Activated T-cell treated with anti-CD3 and anti-CD28 coated beads, Interleukin-2, amount 50 U/mL, for 72 hours (primary cell): Measurements from ENCODE around the gene SLC30A5. TPM values are rescaled to one million over a fixed set of nuclear protein-coding genes. Genes with fewer than 3 reads are reported as not detected.
"Not testable (repeated sequence)": the region's sequence is repeated elsewhere in the genome, so short reads cannot be mapped to it uniquely, and the experiment has no call there.

Source experiments
- ATAC-seq, 2 donors: fragments of 150-1000 bp; cut with Tn5 transposase; replicated peaks in 1 of 2; 2 replicates each; pipeline ENCODE4 v1.10.0; 2021; ENCODE audit warnings: moderate library complexity in 2 of 2, mild to moderate bottlenecking in 1 of 2
- DNase-seq, 2 donors: peaks; one replicate each; pipeline ENCODE4 v3.0.0; 2021 to 2022; ENCODE audit warnings: mixed read lengths in 1 of 2
- H3K27ac Mint-ChIP-seq: one replicate; pipeline ENCODE4 v1.8.0; 2022; ENCODE audit warnings: mild to moderate bottlenecking, moderate library complexity, mixed read lengths
- H3K27me3 Mint-ChIP-seq: one replicate; pipeline ENCODE4 v1.8.0; 2022; ENCODE audit warnings: low read depth, mixed read lengths
- H3K36me3 Mint-ChIP-seq, 2 donors: one replicate each; pipeline ENCODE4 v1.8.0; 2022; ENCODE audit warnings: mixed read lengths in 2 of 2, mild to moderate bottlenecking in 1 of 2; ENCODE audit not compliant: insufficient read depth in 2 of 2
- H3K4me1 Mint-ChIP-seq: one replicate; pipeline ENCODE4 v1.8.0; 2022; ENCODE audit warnings: low read depth, mixed read lengths
- H3K4me3 Mint-ChIP-seq, 2 donors: one replicate each; pipeline ENCODE4 v1.8.0; 2022; ENCODE audit warnings: mild to moderate bottlenecking in 2 of 2, mixed read lengths in 2 of 2, moderate library complexity in 2 of 2
- H3K9me3 Mint-ChIP-seq, 2 donors: one replicate each; pipeline ENCODE4 v1.8.0; 2022; ENCODE audit warnings: mixed read lengths in 2 of 2
- total RNA-seq, 2 donors: library from RNA; stranded (reverse); gene quantifications; one replicate each; pipeline ENCODE4 v1.2.3, GENCODE V29; 2022

SLC30A5 gene
- 10 to 100 TPM; 31.7 to 37.0 TPM for total RNA-seq

GRCh38 chr5:69093771-69094482, at the start of gene SLC30A5:
SLC30A5 (plus strand) TSS chr5:69094014; CDS start chr5:69094256, 242 bp downstream.
- Mint-ChIP-seq H3K27ac (peak within 1 kb of the TSS; percentile 95), H3K36me3 (peaks cover 4 to 5% of the 10 kb centered on the region in 2 donors), H3K4me1 (peaks cover 27% of the 10 kb centered on the region), H3K4me3 (peak within 1 kb of the TSS; percentile 96), H3K27me3 (no peaks in the 10 kb centered on the region), H3K9me3 (no peaks in the 10 kb centered on the region)
- DNase-seq (peak; percentile 97 to 99), ATAC-seq (peak; percentile 98 to 99)

GRCh38 chr5:69045213-69045612, 48.6 kb upstream of the SLC30A5 start:
- not testable (repeated sequence) for DNase-seq, ATAC-seq, H3K36me3 Mint-ChIP-seq, H3K27me3 Mint-ChIP-seq, H3K9me3 Mint-ChIP-seq, H3K27ac Mint-ChIP-seq, H3K4me3 Mint-ChIP-seq
- peaks cover 12% of the 10 kb centered on the region for H3K4me1 Mint-ChIP-seq

- Mint-ChIP-seq H3K4me3 (no peak overlapping the region), H3K4me1 (peaks cover 12% of the 10 kb centered on the region), H3K36me3 (no peaks in the 10 kb centered on the region), H3K27ac (peak overlapping the region; percentile 60), H3K27me3 (no peaks in the 10 kb centered on the region), H3K9me3 (no peaks in the 10 kb centered on the region)
- ATAC-seq (no peak), DNase-seq (no peak)
These were observed 47.3 kb upstream of the SLC30A5 start for GRCh38 chr5:69046375-69046957.

- Mint-ChIP-seq H3K9me3 (no peaks in the 10 kb centered on the region), H3K4me3 (no peak overlapping the region), H3K27me3 (no peaks in the 10 kb centered on the region), H3K36me3 (no peaks in the 10 kb centered on the region), H3K4me1 (peaks cover 12% of the 10 kb centered on the region), H3K27ac (no peak overlapping the region)
- ATAC-seq (peak; percentile 43 to 49), DNase-seq (no peak)
These were observed 45.6 kb upstream of the SLC30A5 start for GRCh38 chr5:69048230-69048629.

- H3K4me3 Mint-ChIP-seq = no peak overlapping the region
- DNase-seq (no peak), ATAC-seq (no peak)
- H3K27ac Mint-ChIP-seq = no peak overlapping the region
- no peaks in the 10 kb centered on the region for H3K9me3 Mint-ChIP-seq
- H3K36me3 Mint-ChIP-seq = no peaks in the 10 kb centered on the region
- H3K4me1 Mint-ChIP-seq = peaks cover 6% of the 10 kb centered on the region
- no peaks in the 10 kb centered on the region for H3K27me3 Mint-ChIP-seq
These were observed 44.7 kb upstream of the SLC30A5 start for GRCh38 chr5:69049151-69049550.

- Mint-ChIP-seq H3K4me1 (peaks cover 6% of the 10 kb centered on the region), H3K9me3 (no peaks in the 10 kb centered on the region), H3K27ac (no peak overlapping the region), H3K27me3 (no peaks in the 10 kb centered on the region), H3K4me3 (no peak overlapping the region), H3K36me3 (no peaks in the 10 kb centered on the region)
- DNase-seq (no peak), ATAC-seq (no peak)
These were observed 44.0 kb upstream of the SLC30A5 start for GRCh38 chr5:69049796-69050195.

GRCh38 chr5:69050214-69050613, 43.6 kb upstream of the SLC30A5 start:
- no peaks in the 10 kb centered on the region for H3K9me3 Mint-ChIP-seq
- DNase-seq = no peak
- H3K27ac Mint-ChIP-seq = no peak overlapping the region
- H3K4me3 Mint-ChIP-seq = no peak overlapping the region
- H3K36me3 Mint-ChIP-seq = no peaks in the 10 kb centered on the region
- H3K27me3 Mint-ChIP-seq = no peaks in the 10 kb centered on the region
- peaks cover 6% of the 10 kb centered on the region for H3K4me1 Mint-ChIP-seq
- no peak for ATAC-seq

- H3K9me3 Mint-ChIP-seq = no peaks in the 10 kb centered on the region
- no peak overlapping the region for H3K4me3 Mint-ChIP-seq
- ATAC-seq (no peak), DNase-seq (no peak)
- H3K4me1 Mint-ChIP-seq = no peaks in the 10 kb centered on the region
- H3K27me3 Mint-ChIP-seq = peaks cover 6% of the 10 kb centered on the region
- no peaks in the 10 kb centered on the region for H3K36me3 Mint-ChIP-seq
- H3K27ac Mint-ChIP-seq = no peak overlapping the region
These were observed 41.6 kb upstream of the SLC30A5 start for GRCh38 chr5:69052181-69052580.

GRCh38 chr5:69074664-69075521, 18.9 kb upstream of the SLC30A5 start:
- H3K27ac Mint-ChIP-seq = no peak overlapping the region
- DNase-seq = no peak
- H3K4me3 Mint-ChIP-seq = no peak overlapping the region
- H3K9me3 Mint-ChIP-seq = no peaks in the 10 kb centered on the region
- H3K36me3 Mint-ChIP-seq = no peaks in the 10 kb centered on the region
- ATAC-seq = no peak
- H3K27me3 Mint-ChIP-seq = no peaks in the 10 kb centered on the region
- H3K4me1 Mint-ChIP-seq = peaks cover 6% of the 10 kb centered on the region

- Mint-ChIP-seq H3K4me3 (no peak overlapping the region), H3K27ac (no peak overlapping the region), H3K9me3 (no peaks in the 10 kb centered on the region), H3K4me1 (peaks cover 6% of the 10 kb centered on the region), H3K36me3 (no peaks in the 10 kb centered on the region), H3K27me3 (no peaks in the 10 kb centered on the region)
- DNase-seq (no peak), ATAC-seq (no peak)
These were observed 18.2 kb upstream of the SLC30A5 start for GRCh38 chr5:69075522-69076179.

- Mint-ChIP-seq H3K4me1 (peaks cover 13% of the 10 kb centered on the region), H3K27me3 (no peaks in the 10 kb centered on the region), H3K27ac (no peak overlapping the region), H3K4me3 (no peak overlapping the region), H3K36me3 (no peaks in the 10 kb centered on the region), H3K9me3 (no peaks in the 10 kb centered on the region)
- ATAC-seq = no peak
- DNase-seq = no peak
These were observed 14.8 kb upstream of the SLC30A5 start for GRCh38 chr5:69078921-69079540.

- Mint-ChIP-seq H3K27ac (no peak overlapping the region), H3K4me3 (no peak overlapping the region), H3K4me1 (peaks cover 19% of the 10 kb centered on the region), H3K36me3 (no peaks in the 10 kb centered on the region), H3K27me3 (no peaks in the 10 kb centered on the region), H3K9me3 (no peaks in the 10 kb centered on the region)
- ATAC-seq (no peak), DNase-seq (no peak)
These were observed 14.3 kb upstream of the SLC30A5 start for GRCh38 chr5:69079556-69079955.
